Stimulated activated CD8-positive, alpha-beta memory T cell treated with anti-CD3 and anti-CD28 coated beads, Interleukin-15, amount 100 ng/mL, for 24 hours (primary cell): ENCODE data around the gene ARID5B.

ENCODE experiments used
- DNase-seq: peaks from one replicate; pipeline ENCODE4 v3.0.0-alpha.2; 2020; ENCODE audit warnings: low read depth

ARID5B gene

GRCh38 chr10:62050893-62051433 lies 149.5 kb downstream of the ARID5B start:
- DNase-seq, result no peak

- DNase-seq, result no peak
Observed at GRCh38 chr10:62052276-62052675, 150.8 kb downstream of the ARID5B start.

- DNase-seq, result no peak
Observed at GRCh38 chr10:62053860-62054259, 152.4 kb downstream of the ARID5B start.

- DNase-seq, result no peak
Observed at GRCh38 chr10:62054408-62054807, 152.9 kb downstream of the ARID5B start.

- no peak for DNase-seq
Observed at GRCh38 chr10:62054830-62055229, 153.3 kb downstream of the ARID5B start.

- DNase-seq, result no peak
Observed at GRCh38 chr10:62056219-62056618, 154.7 kb downstream of the ARID5B start.

GRCh38 chr10:62056698-62057097 lies 155.2 kb downstream of the ARID5B start:
- no peak for DNase-seq

GRCh38 chr10:62057359-62057758 lies 155.9 kb downstream of the ARID5B start:
- no peak for DNase-seq

GRCh38 chr10:62057850-62058249 lies 156.4 kb downstream of the ARID5B start:
- DNase-seq, result no peak

- DNase-seq, result no peak
Observed at GRCh38 chr10:62058476-62058875, 157.0 kb downstream of the ARID5B start.

- no peak for DNase-seq
Observed at GRCh38 chr10:62058896-62059216, 157.4 kb downstream of the ARID5B start.

GRCh38 chr10:62059217-62059920 lies 157.9 kb downstream of the ARID5B start:
- DNase-seq, result no peak

GRCh38 chr10:62062028-62062427 lies 160.5 kb downstream of the ARID5B start:
- DNase-seq, result no peak

GRCh38 chr10:62062752-62063512 lies 161.4 kb downstream of the ARID5B start:
- no peak for DNase-seq

GRCh38 chr10:62063795-62064472 lies 162.4 kb downstream of the ARID5B start:
- no peak for DNase-seq

GRCh38 chr10:62067560-62067959 lies 166.1 kb downstream of the ARID5B start:
- DNase-seq, result no peak

GRCh38 chr10:62068464-62068863 lies 167.0 kb downstream of the ARID5B start:
- no peak for DNase-seq

GRCh38 chr10:62069452-62070178 lies 168.1 kb downstream of the ARID5B start:
- no peak for DNase-seq

GRCh38 chr10:62071846-62072281 lies 170.4 kb downstream of the ARID5B start:
- DNase-seq, result no peak

GRCh38 chr10:62072901-62073300 lies 171.4 kb downstream of the ARID5B start:
- DNase-seq, result no peak

- DNase-seq, result no peak
Observed at GRCh38 chr10:62073429-62073828, 171.9 kb downstream of the ARID5B start.

- no peak for DNase-seq
Observed at GRCh38 chr10:62075414-62075813, 173.9 kb downstream of the ARID5B start.
